GM19240 (cell line): ENCODE results near the gene CPS1.

ENCODE experiments used
- DNase-seq: peaks from one replicate; pipeline ENCODE4 v3.0.0; 2011; ENCODE audit warnings: low spot score; ENCODE audit not compliant: insufficient read length

The CPS1 gene

DNA sequence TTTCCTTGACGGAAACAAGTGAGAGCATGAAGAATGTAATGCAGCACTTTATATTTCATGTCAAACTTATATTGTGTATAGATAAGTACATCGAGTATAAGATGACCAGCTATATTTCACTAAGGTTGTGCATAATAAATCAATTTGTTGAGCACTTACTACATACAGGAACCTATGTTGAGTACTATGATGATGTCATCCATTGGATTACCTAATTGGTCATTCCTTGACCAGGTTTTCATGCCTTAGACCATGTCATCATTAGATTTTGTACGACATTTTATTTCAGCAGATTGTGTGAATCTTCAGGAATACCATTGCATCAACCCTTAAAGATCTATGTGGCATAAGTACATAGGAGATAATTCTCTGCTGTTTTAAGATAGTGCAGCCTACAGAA, 119.7 kb downstream of the CPS1 start:
- no peak for DNase-seq

- no peak for DNase-seq
Measured at GRCh38 chr2:210681491-210681890, 125.1 kb downstream of the CPS1 start.

DNA sequence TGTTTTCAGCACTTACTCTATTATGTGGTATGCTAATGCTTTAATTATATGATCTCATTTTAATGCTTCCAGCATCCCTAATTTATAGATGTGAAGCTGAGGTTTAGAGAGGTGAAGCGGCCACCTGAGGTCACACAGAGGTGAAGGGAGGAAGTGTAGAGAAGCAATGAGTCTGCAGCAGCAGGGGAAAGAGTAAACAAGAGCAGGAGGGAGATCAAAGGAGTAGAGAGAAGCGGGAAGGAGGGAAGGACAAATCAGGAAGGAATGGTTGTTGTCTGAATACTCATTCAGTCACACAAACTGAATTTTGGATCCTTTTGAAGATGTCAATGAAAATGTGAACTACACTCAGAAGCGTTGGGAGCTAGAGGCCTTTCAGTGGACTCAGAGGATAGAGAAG, 130.0 kb downstream of the CPS1 start:
- DNase-seq: no peak

DNA sequence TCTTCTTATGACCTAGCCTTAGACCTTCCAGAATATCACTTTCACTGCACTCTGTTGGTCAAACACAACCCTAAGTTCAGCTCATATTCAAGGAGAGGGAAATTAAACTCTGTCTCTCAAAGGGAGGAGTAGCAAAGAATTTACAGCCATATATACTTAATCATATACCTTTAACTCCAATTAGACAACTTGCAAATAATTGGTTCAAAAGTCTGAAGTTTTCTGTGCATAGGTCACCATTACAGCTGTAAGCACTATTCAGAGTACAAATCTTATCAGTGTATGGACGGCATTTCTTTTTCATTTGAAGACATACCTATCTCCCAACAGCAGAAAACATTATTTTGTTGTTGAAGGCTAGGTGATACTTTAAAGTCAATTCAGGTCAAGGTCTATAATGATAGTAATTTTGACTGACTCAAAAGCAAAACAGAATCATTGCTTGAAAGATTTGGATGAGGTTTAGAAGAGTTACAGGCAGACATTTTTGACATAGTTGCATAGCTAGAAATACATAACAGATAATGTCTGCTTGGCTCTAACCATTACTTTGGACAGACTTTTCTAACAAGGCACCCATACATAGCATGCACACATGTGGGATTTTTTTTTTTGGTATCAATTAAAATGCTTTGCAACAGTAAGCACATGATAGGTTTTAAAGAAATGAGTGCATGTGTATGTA, 131.5 kb downstream of the CPS1 start:
- DNase-seq: no peak

GRCh38 chr2:210707900-210708299, 151.5 kb downstream of the CPS1 start:
- no peak for DNase-seq

GRCh38 chr2:210713122-210713521, 156.7 kb downstream of the CPS1 start:
- DNase-seq: no peak

GRCh38 chr2:210715560-210716082, 159.2 kb downstream of the CPS1 start:
- DNase-seq: no peak

DNA sequence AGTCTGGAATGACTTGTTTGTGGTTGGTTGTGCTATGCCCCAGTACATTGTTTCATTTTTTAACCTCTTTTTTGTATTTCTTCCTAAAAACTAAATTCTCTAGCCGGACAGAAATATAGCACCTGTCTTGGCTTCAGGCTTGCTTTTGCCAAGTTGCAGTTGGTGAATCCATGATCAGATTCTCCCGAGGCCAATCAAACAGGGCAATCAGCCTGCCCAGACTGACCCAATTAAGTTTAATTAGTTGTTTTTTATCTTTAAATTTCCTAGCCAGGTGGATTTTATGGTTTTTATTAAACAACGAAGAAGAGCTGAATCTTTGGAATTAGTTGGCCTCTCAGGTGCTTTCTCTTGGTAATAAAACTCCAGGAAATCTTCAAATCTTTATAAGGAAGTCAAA, 162.1 kb downstream of the CPS1 start:
- DNase-seq: no peak

GRCh38 chr2:210722092-210722491, 165.7 kb downstream of the CPS1 start:
- no peak for DNase-seq

GRCh38 chr2:210727549-210727948, 171.2 kb downstream of the CPS1 start:
- DNase-seq: no peak
